HCT116 (cell line): ENCODE data around the gene LRRN4CL. TPM values are rescaled to one million over a fixed set of nuclear protein-coding genes. Genes with fewer than 3 reads are reported as not detected.
A peak's percentile ranks its signal among the peaks of the same experiment; 100 is the strongest.
"Not testable (repeated sequence)": the region's sequence is repeated elsewhere in the genome, so short reads cannot be mapped to it uniquely, and the experiment has no call there.

ENCODE experiments used
- ATAC-seq: fragments of 200-7000 bp; cut with Tn5 transposase; 2 replicates; pipeline ENCODE4 v1.9.1; 2020; ENCODE audit warnings: mild to moderate bottlenecking, moderate library complexity
- BruUV-seq: library from RNA; stranded (reverse); fragments of 400-500 nt; replicated peaks from 2 replicates; lab custom pipeline; 2021; lab: Mats Ljungman, UMichigan
- CTCF ChIA-PET: fragments of 300-600 bp; sonication (Branson Sonifier 250); formaldehyde crosslinking; loops from one replicate; lab custom pipeline; 2021; ENCODE audit warnings: antibody characterized with exemption; lab: Charles Lee
- POLR2A ChIA-PET: fragments of 300-600, 350-600 bp; sonication (Branson Sonifier 250); formaldehyde crosslinking; loops from one replicate; lab custom pipeline; 2021; ENCODE audit warnings: antibody characterized with exemption; lab: Charles Lee
- RAD21 ChIA-PET, 2 experiments: fragments of 300-600 bp; sonication (Branson Sonifier 250); formaldehyde crosslinking; loops; one replicate each; lab custom pipeline; 2023; ENCODE audit warnings: low total read pairs in 2 of 2; ENCODE audit not compliant: uncharacterized antibody in 2 of 2, unreplicated experiment in 2 of 2, low non-redundant PET in 1 of 2; lab: Charles Lee
- DNase-seq: peaks from one replicate; pipeline ENCODE4 v3.0.0-alpha.2; 2010; ENCODE audit warnings: low read depth, low spot score
- H2AFZ ChIP-seq: fragments of 200-600 bp; shearing (Covaris generic), sonication (generic); 2 replicates; pipeline ENCODE4 v1.6.1; 2017; ENCODE audit warnings: low read depth, mixed run types, mixed read lengths, antibody characterized with exemption, low read length; ENCODE audit not compliant: poor library complexity, severe bottlenecking
- H3K27ac ChIP-seq: 2 replicates; pipeline ENCODE4 v1.5.1; 2012; ENCODE audit warnings: low read depth, low read length
- H3K27me3 ChIP-seq: fragments of 200-600 bp; sonication (generic); 2 replicates; pipeline ENCODE4 v1.6.1; 2016; ENCODE audit warnings: mixed run types, low read length, mixed read lengths; ENCODE audit not compliant: insufficient read depth
- H3K36me3 ChIP-seq, 2 experiments: fragments of 200-500 bp in 1 of 2; fragments of 200-600 bp in 1 of 2; sonication (Bioruptor generic) in 1 of 2; sonication (generic) in 1 of 2; 2 replicates each; pipeline versions ENCODE4 v1.5.1 to v1.6.1; 2014 to 2016; ENCODE audit warnings: low read length in 2 of 2, inconsistent platforms in 1 of 2, mixed read lengths in 1 of 2, mixed run types in 1 of 2; ENCODE audit not compliant: insufficient read depth in 2 of 2, control insufficient read depth in 1 of 2
- H3K4me1 ChIP-seq, 2 experiments: fragments of 200-600 bp in 1 of 2; sonication (generic) in 1 of 2; 2 replicates each; pipeline versions ENCODE4 v1.5.1 to v1.6.1; 2012 to 2017; ENCODE audit warnings: low read length in 2 of 2, inconsistent platforms in 1 of 2, mild to moderate bottlenecking in 1 of 2, mixed read lengths in 1 of 2, mixed run types in 1 of 2, moderate library complexity in 1 of 2; ENCODE audit not compliant: insufficient read depth in 2 of 2, control insufficient read depth in 1 of 2
- H3K4me2 ChIP-seq: fragments of 200-600 bp; sonication (generic); 2 replicates; pipeline ENCODE4 v1.6.1; 2017; ENCODE audit warnings: mixed run types, low read length, mixed read lengths
- H3K4me3 ChIP-seq, 2 experiments: fragments of 200-600 bp in 1 of 2; sonication (generic) in 1 of 2; replicated peaks in 1 of 2; 2 replicates each; pipeline ENCODE4 v1.5.1; 2011 to 2016; ENCODE audit warnings: low read length in 2 of 2, control low read depth in 1 of 2, low read depth in 1 of 2, mild to moderate bottlenecking in 1 of 2, mixed read lengths in 1 of 2, mixed run types in 1 of 2
- H3K79me2 ChIP-seq: fragments of 200-600 bp; sonication (generic); 2 replicates; pipeline ENCODE4 v1.6.1; 2017; ENCODE audit warnings: mild to moderate bottlenecking, mixed run types, low read length, moderate library complexity, mixed read lengths; ENCODE audit not compliant: insufficient read depth
- H3K9ac ChIP-seq: fragments of 200-600 bp; sonication (generic); 2 replicates; pipeline ENCODE4 v1.6.1; 2016; ENCODE audit warnings: low read length, mixed read lengths
- H3K9me2 ChIP-seq: fragments of 200-600 bp; sonication (generic), shearing (Covaris generic); 2 replicates; pipeline ENCODE4 v1.6.1; 2017; ENCODE audit warnings: mixed run types, mild to moderate bottlenecking, moderate library complexity; ENCODE audit not compliant: insufficient read depth
- H3K9me3 ChIP-seq, 2 experiments: fragments of 200-500 bp in 1 of 2; fragments of 200-600 bp in 1 of 2; sonication (Bioruptor generic) in 1 of 2; sonication (generic) in 1 of 2; 2 replicates each; pipeline ENCODE4 v1.6.1; 2014 to 2017; ENCODE audit warnings: low read length in 2 of 2, mixed read lengths in 2 of 2, inconsistent platforms in 1 of 2, low read depth in 1 of 2, mild to moderate bottlenecking in 1 of 2, mixed run types in 1 of 2, moderate library complexity in 1 of 2; ENCODE audit not compliant: control insufficient read depth in 1 of 2, insufficient read depth in 1 of 2
- H4K20me1 ChIP-seq: fragments of 200-600 bp; sonication (generic), shearing (Covaris generic); 2 replicates; pipeline ENCODE4 v1.6.1; 2017; ENCODE audit warnings: mixed run types, mild to moderate bottlenecking, moderate library complexity; ENCODE audit not compliant: insufficient read depth
- CBX3 ChIP-seq: IDR thresholded peaks from 2 replicates; pipeline ENCODE4 v1.6.1; 2012; ENCODE audit warnings: low read depth
- CEBPB ChIP-seq: IDR thresholded peaks from 2 replicates; pipeline ENCODE4 v1.6.1; 2012; ENCODE audit warnings: low read depth
- EGR1 ChIP-seq: IDR thresholded peaks from 2 replicates; pipeline ENCODE4 v1.6.1; 2012; ENCODE audit warnings: low read depth
- ELF1 ChIP-seq: IDR thresholded peaks from 2 replicates; pipeline ENCODE4 v1.6.1; 2012; ENCODE audit warnings: low read depth, borderline replicate concordance
- EZH2 ChIP-seq: fragments of 200-600 bp; sonication (generic); IDR thresholded peaks from 2 replicates; pipeline ENCODE4 v1.6.1; 2017; ENCODE audit warnings: antibody characterized with exemption, mixed run types
- EZH2phosphoT487 ChIP-seq: fragments of 200-600 bp; IDR thresholded peaks from 2 replicates; pipeline ENCODE4 v1.6.1; 2018; ENCODE audit warnings: antibody characterized with exemption, borderline replicate concordance
- FOSL1 ChIP-seq: IDR thresholded peaks from 2 replicates; pipeline ENCODE4 v1.6.1; 2012; ENCODE audit warnings: low read depth
- JUND ChIP-seq: IDR thresholded peaks from 2 replicates; pipeline ENCODE4 v1.6.1; 2012
- MAX ChIP-seq: IDR thresholded peaks from 2 replicates; pipeline ENCODE4 v1.6.1; 2012
- POLR2A ChIP-seq: IDR thresholded peaks from 2 replicates; pipeline ENCODE4 v1.7.0; 2011; ENCODE audit warnings: borderline replicate concordance; ENCODE audit not compliant: insufficient read depth, insufficient read length; ENCODE audit errors: extremely low read depth
- POLR2AphosphoS5 ChIP-seq: IDR thresholded peaks from 2 replicates; pipeline ENCODE4 v1.6.1; 2011; ENCODE audit warnings: mild to moderate bottlenecking, low read depth, low read length, moderate library complexity
- SIN3A ChIP-seq: IDR thresholded peaks from 2 replicates; pipeline ENCODE4 v1.6.1; 2012; ENCODE audit warnings: low read depth
- SP1 ChIP-seq: IDR thresholded peaks from 2 replicates; pipeline ENCODE4 v1.6.1; 2012; ENCODE audit warnings: low read depth
- SRF ChIP-seq: IDR thresholded peaks from 2 replicates; pipeline ENCODE4 v1.6.1; 2012; ENCODE audit warnings: low read depth
- TCF7L2 ChIP-seq: IDR thresholded peaks from 2 replicates; pipeline ENCODE4 v1.7.0; 2011; ENCODE audit warnings: borderline replicate concordance, inconsistent platforms; ENCODE audit not compliant: insufficient read depth, insufficient read length; ENCODE audit errors: extremely low read depth
- YY1 ChIP-seq: IDR thresholded peaks from 2 replicates; pipeline ENCODE4 v1.6.1; 2011; ENCODE audit warnings: low read length, low read depth, moderate library complexity, mild to moderate bottlenecking; ENCODE audit not compliant: insufficient replicate concordance; ENCODE audit errors: extremely low read depth
- ZBTB33 ChIP-seq: IDR thresholded peaks from 2 replicates; pipeline ENCODE4 v1.6.1; 2011; ENCODE audit warnings: mild to moderate bottlenecking, low read length, moderate library complexity; ENCODE audit not compliant: insufficient replicate concordance; ENCODE audit errors: extremely low read depth
- ZFX ChIP-seq: fragments of 450-650 bp; IDR thresholded peaks from 2 replicates; pipeline ENCODE4 v1.6.1; 2017
- ZNF274 ChIP-seq: fragments of 200-500 bp; sonication (Bioruptor generic); IDR thresholded peaks from 2 replicates; pipeline ENCODE4 v1.6.1; 2014; ENCODE audit warnings: mild to moderate bottlenecking, low read depth, low read length, inconsistent platforms
- intact Hi-C: fragments of 100-400 bp; cut with micrococcal nuclease; formaldehyde crosslinking; loops from 2 replicates; pipeline ENCODE4 v1.10.0; 2022
- total RNA-seq: library from RNA; stranded (reverse); gene quantifications from one replicate; pipeline ENCODE4 v1.2.1, GENCODE V29; 2021; ENCODE audit not compliant: unreplicated experiment
- TF ChIP-seq, protein P1 (sequence below), 3 experiments: fragments of 200-600 bp in 1 of 3; sonication (generic) in 1 of 3; IDR thresholded peaks in 2 of 3; conservative IDR thresholded peaks in 1 of 3; 2 replicates each; pipeline ENCODE4 v1.5.1; 2012 to 2017; ENCODE audit warnings: low read depth in 2 of 3, low read length in 2 of 3, antibody characterized with exemption in 1 of 3, borderline replicate concordance in 1 of 3, control low read depth in 1 of 3, mild to moderate bottlenecking in 1 of 3, mixed read lengths in 1 of 3, mixed run types in 1 of 3, moderate library complexity in 1 of 3; ENCODE audit not compliant: insufficient read depth in 1 of 3

LRRN4CL gene
- total RNA-seq, 1 experiment from 2014 or later, result 0.71 TPM

- DNase-seq, result no peak
- no peaks in the 10 kb centered on the region for H3K9me3 ChIP-seq
- RAD21 ChIA-PET, result no interaction called here
- peak; percentile 6; the same call in 1 of the 2 replicates for ATAC-seq
- BruUV-seq, result no TSS peak
- CTCF ChIA-PET, result interaction anchor here (1.2 to 1.5 kb wide), 3 partner anchors 11 to 311 kb away, joined by 4 to 7 read pairs (median 4); no protein-coding TSS in a partner anchor
- peaks cover 5 to 20% of the 10 kb centered on the region in 2 experiments for H3K4me1 ChIP-seq
- peak overlapping the region; percentile 64 for H3K27ac ChIP-seq
- intact Hi-C loops, result no loop called here
- no peaks in the 10 kb centered on the region for H4K20me1 ChIP-seq
- H3K4me3 ChIP-seq, result peak overlapping the region; percentile 50 to 75
- H3K9ac ChIP-seq, result peak overlapping the region; percentile 84
- no peaks in the 10 kb centered on the region for H3K27me3 ChIP-seq
- H3K36me3 ChIP-seq, result peaks cover 10 to 32% of the 10 kb centered on the region in 2 experiments; a peak in 3 of 4 replicates
- TF ChIP-seq SP1 (no peak), JUND (no peak), CEBPB (no peak), SIN3A (no peak), SRF (no peak), EGR1 (no peak), TCF7L2 (no peak), EZH2phosphoT487 (no peak), YY1 (no peak), EZH2 (no peak), ZNF274 (no peak), POLR2A (no peak), ELF1 (no peak), ZFX (no peak), FOSL1 (no peak), ZBTB33 (no peak), CBX3 (no peak), MAX (no peak), POLR2AphosphoS5 (no peak)
- TF ChIP-seq, protein P1, sequence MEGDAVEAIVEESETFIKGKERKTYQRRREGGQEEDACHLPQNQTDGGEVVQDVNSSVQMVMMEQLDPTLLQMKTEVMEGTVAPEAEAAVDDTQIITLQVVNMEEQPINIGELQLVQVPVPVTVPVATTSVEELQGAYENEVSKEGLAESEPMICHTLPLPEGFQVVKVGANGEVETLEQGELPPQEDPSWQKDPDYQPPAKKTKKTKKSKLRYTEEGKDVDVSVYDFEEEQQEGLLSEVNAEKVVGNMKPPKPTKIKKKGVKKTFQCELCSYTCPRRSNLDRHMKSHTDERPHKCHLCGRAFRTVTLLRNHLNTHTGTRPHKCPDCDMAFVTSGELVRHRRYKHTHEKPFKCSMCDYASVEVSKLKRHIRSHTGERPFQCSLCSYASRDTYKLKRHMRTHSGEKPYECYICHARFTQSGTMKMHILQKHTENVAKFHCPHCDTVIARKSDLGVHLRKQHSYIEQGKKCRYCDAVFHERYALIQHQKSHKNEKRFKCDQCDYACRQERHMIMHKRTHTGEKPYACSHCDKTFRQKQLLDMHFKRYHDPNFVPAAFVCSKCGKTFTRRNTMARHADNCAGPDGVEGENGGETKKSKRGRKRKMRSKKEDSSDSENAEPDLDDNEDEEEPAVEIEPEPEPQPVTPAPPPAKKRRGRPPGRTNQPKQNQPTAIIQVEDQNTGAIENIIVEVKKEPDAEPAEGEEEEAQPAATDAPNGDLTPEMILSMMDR (IDR thresholded peaks at IDR 0.05 in 2 of 3, conservative IDR thresholded peaks at IDR 0.05 in 1 of 3; ENCODE audit: borderline replicate concordance in 1 of 3, insufficient read depth in 1 of 3, low read depth in 2 of 3, low read length in 2 of 3), result no peak
- H3K79me2 ChIP-seq, result peaks cover 12% of the 10 kb centered on the region
- POLR2A ChIA-PET, result interaction anchor here (0.9 to 2.3 kb wide), 4 partner anchors 16 to 132 kb away, joined by 3 to 6 read pairs (median 4); partner anchors contain the start of genes C11orf98, CSKMT, EEF1G and HNRNPUL2
- no peak overlapping the region for H2AFZ ChIP-seq
- H3K4me2 ChIP-seq, result peak overlapping the region; percentile 85
- H3K9me2 ChIP-seq, result no peaks in the 10 kb centered on the region
Measured at GRCh38 chr11:62705413-62705812, 16.1 kb upstream of the LRRN4CL start.

DNA sequence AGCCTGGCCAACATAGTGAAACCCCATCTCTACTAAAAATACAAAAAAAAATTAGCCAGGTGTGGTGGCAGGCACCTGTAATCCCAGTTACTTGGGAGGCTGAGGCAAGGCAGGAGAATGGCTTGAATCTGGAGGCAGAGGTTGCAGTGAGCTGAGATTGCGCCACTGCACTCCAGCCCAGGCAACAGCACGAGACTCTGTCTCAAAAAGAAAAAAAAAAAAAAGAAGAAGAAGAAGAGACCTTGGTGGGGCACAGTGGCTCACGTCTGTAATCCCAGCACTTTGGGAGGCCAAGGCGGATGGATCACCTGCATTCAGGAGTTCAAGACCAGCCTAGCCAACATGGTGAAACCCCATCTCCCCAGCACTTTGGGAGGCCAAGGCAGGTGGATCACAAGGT, 14.6 kb upstream of the LRRN4CL start:
- H3K9me3 ChIP-seq, H3K4me3 ChIP-seq, DNase-seq, H3K9ac ChIP-seq, H3K27me3 ChIP-seq, H3K4me2 ChIP-seq, H3K9me2 ChIP-seq, H4K20me1 ChIP-seq, POLR2A ChIA-PET, H3K27ac ChIP-seq, ATAC-seq, intact Hi-C loops, H2AFZ ChIP-seq, BruUV-seq, RAD21 ChIA-PET: not testable (repeated sequence)
- CTCF ChIA-PET, result interaction anchor here (1.3 kb wide), 1 partner anchor 9 kb away, joined by 3 read pairs; no protein-coding TSS in a partner anchor
- Histone ChIP-seq H3K36me3 (peaks cover 10 to 22% of the 10 kb centered on the region in 2 experiments; a peak in 3 of 4 replicates), H3K4me1 (peaks cover 5 to 20% of the 10 kb centered on the region in 2 experiments), H3K79me2 (peaks cover 12% of the 10 kb centered on the region)
